ENCODE measurements around the gene CARNS1.

The CARNS1 gene

DNA sequence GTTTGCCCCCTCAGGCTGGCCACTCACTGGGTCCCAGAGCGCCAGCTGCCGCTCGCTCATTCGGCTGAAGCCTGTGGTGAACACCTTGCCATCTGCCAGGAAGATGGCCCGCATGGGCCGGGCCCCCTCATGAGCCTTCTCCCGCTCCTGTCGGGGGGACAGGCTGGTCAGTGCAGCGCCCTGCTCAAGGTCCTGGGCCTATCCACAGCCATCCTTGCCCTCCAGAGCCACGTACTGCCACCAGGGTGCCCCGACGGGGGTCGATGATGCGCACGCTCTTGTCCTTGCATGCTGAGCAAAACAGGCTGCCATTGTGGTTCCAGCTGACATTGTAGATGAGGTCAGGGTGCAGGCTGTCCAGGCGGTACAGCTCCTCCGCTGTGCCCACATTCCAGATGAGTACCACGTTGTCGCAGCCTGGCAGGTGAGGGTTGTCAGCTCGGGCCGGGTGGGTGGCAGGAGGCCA is 25.7 kb downstream of the CARNS1 start:
- no peak for DNase-seq (ENCODE audit: low read depth in 3 of 3)

- no peak for DNase-seq (ENCODE audit: low read depth in 3 of 3)
Measured at GRCh38 chr11:67441731-67442351, 26.4 kb downstream of the CARNS1 start.

- no peak for DNase-seq (ENCODE audit: low read depth in 3 of 3)
Measured at GRCh38 chr11:67442504-67443404, 27.3 kb downstream of the CARNS1 start.

DNA sequence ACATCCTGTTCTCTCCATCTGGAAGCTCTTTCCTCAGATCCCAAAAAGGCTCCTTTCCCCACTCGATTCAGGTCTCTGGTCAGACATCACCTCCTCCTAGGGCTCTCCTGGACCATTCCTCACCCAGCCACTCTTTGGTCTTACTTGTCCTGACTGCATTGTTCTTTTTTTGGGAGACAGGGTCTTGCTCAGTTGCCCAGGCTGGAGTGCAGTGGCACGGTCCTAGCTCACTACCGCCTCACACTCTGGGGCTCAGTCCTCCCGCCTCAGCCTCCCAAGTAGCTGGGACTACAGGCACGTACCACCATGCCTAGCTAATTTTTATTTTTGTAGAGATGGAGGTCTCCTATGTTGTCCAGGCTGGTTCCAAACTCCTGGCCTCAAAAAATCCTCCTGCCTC is 30.0 kb downstream of the CARNS1 start:
- no peak for DNase-seq (ENCODE audit: low read depth in 3 of 3)

GRCh38 chr11:67448220-67448609 is 32.7 kb downstream of the CARNS1 start:
- DNase-seq (ENCODE audit: low read depth in 3 of 3) = no peak

GRCh38 chr11:67449116-67449844 is 33.8 kb downstream of the CARNS1 start:
- no peak for DNase-seq (ENCODE audit: low read depth in 3 of 3)

DNA sequence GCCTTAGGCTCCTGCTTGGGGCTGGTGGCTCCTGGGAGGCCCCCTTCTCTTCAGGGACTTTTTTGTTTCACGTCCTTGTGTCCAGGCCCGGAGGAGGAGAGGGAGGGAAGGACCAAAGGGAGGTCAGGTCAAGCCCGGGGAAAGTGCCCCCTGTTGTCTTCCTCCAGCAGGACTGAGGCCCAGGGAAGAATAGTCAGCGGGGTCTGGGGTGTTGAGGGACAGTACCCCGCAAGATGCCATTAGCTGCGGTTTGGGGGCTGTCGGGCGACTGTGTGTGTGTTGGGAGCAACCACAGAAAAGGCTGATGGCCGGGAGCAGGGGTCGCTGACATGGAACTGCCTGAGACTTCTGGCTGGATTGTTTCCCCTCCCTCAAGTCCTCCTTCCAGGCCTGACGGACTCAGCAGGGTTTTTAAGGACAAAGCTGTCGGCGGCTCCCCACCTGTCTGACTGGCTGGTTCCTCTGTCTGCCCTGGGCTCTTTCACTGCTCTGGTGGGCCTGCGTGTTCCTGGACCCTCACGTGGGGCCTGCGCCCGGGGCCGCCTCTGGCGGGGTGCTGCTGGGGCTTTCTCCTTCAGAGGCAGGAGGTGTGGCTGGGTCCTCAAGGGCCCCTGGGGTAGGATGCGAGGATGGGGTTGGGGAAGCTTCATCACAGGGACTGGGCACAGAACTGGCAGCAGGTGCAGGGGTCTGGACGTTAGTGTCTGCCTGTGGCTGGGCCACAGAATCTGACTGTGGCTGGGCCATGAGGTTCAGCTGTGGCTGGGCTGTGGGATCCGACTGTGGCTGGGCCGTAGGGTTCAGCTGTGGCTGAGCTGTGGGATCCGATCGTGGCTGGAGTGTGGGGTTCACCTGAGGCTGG is 35.5 kb downstream of the CARNS1 start:
- DNase-seq (ENCODE audit: low read depth in 3 of 3) = no peak

DNA sequence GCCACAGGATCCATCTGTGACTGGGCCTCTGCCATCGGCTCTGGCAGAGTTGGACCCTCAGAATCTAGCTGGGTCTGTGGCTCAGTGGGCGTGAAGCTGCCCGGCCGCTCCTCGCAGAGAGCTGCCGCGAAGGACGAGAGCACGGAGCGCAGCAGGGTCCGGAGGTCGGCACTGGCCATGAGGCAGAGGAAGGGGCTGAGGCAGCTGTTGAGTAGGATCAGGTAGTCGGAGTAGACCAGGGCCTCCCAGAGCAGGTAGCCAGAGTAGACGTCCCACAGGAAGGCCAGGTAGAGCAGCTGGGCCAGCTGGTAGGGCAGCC is 36.1 kb downstream of the CARNS1 start:
- no peak for DNase-seq (ENCODE audit: low read depth in 3 of 3)

GRCh38 chr11:67452141-67452952 is 36.9 kb downstream of the CARNS1 start, which contains the start of gene GPR152:
GPR152 (minus strand) TSS chr11:67452729; CDS start chr11:67452724, 5 bp downstream.
- no peak for DNase-seq (ENCODE audit: low read depth in 3 of 3)

DNA sequence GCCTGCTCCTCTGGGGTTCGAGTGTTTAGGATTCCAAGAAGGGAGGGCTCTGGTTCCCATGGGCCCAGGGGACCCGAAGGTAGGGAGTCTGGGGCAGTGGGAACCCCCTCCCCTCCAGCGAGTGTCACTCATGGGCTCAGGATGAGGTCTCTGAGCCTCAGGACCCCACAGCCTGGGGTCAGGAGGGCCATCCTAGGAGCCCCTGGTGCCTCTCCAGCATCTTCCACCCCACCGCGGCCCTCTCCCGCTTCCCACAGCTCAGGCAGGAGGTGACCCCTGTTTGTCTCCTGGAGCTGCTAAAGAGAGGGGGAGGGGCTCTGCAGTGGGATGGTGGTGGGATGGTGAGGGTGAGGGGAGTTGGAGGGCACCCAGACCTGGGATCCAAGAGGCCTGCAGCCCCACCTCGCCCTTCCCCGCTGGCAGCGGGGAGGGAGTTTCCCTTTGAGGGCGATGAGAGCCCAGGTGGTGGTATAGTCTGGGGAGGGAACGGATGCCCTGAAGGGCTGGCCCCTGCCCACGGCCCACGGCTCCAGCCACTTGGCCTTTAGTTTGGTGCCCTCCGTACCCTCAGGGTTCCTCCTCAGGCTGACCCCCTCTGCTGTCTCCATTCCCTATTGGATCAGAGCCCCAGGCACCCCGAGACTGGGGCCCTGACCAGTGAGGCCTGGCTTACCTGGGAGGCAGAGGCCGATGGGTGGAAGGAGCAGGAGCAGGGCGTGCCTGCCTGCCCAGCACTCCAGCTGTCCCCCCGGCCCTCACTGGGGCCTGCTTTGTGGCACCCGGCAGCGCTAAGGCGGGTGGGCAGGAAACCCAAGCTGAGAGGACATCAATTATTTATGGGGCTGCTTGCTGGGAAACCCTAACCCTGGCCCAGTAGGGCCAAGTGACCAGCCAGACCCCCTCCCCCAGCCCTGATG is 38.6 kb downstream of the CARNS1 start:
- DNase-seq (ENCODE audit: low read depth in 3 of 3) = no peak

DNA sequence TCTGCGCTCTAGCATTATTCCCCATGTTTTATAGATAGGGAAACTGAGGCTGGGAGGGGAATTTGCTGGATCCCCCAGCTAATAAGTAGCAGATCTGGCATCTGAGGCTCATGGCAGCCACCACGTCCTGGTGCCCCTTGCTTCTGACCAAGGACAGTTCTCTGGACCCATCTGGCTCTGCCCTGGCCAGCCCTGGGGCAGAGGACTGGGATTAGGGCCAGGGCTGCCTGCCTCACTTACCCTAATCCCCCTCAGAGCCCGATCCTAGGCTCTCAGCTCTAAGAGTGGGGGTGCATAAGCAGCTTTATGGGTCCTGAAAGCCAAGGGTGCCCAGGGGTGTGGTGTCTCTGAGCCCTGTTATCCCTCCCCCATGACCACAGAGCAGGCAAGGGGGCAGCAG is 39.6 kb downstream of the CARNS1 start, which contains the start of gene CABP4:
Gene CABP4, plus strand, starts transcription at position 301 of the 400 bp plus-strand sequence. Its CDS starts 70 bp downstream, at position 371.
- no peak for DNase-seq (ENCODE audit: low read depth in 3 of 3)

- DNase-seq (ENCODE audit: low read depth in 3 of 3) = no peak
Measured at GRCh38 chr11:67456068-67456705, 40.7 kb downstream of the CARNS1 start.

GRCh38 chr11:67457453-67457852 is 42.0 kb downstream of the CARNS1 start:
- DNase-seq (ENCODE audit: low read depth in 3 of 3) = no peak

DNA sequence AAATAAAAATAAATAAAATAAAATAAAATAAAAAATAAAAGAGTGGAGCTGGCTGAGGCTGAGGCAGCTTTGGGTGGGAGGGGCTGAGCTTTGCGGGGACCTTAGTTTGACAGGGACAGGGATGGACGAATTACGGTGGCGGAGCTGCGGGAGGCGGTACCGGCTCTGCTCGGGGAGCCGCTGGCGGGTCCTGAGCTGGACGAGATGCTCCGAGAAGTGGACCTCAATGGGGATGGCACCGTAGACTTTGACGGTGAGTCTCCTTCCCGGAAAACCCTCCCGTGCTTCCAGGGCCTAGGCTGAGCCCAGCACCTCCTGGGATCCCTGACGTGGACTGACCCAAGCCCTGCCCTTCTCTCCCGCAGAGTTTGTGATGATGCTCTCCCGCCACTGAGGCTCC is 42.8 kb downstream of the CARNS1 start:
- no peak for DNase-seq (ENCODE audit: low read depth in 3 of 3)

GRCh38 chr11:67463186-67463585 is 47.7 kb downstream of the CARNS1 start:
- no peak for DNase-seq (ENCODE audit: low read depth in 3 of 3)

DNA sequence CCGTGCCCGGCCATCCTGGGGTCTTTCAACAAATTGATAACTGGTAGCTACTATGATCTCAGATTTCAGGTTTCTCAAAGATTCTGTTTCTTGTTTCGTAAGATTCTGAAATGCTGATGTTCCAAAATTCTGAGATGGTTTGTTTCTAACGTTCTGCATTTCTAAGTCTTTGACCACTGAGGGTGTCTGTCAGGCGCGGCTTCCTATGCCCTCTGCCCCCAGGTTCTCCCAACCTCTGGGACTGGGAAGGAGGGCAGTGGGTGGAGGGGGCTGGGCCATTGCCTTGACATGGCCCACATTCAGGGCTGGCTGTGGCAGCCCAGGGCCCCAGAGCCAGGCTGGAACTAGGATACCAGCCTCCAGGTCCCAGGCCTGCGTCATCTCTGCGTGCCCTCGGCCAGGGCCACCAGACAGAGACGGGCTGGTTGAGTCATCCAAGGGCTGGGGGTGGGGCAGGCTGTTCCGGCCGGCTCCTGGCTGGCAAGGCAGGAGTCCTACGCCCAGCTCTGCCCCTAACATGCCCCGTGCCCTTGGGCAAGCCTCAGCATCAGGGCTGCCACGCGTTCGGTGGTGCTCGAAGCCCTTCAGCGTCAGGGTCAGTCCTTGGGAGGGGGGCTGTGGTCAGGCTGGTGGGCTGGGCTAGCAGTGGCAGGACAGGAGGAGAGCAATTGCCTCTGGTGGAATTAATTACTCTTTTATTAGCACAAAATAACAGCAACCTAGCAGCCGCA is 48.4 kb downstream of the CARNS1 start:
- DNase-seq (ENCODE audit: low read depth in 3 of 3) = no peak

DNA sequence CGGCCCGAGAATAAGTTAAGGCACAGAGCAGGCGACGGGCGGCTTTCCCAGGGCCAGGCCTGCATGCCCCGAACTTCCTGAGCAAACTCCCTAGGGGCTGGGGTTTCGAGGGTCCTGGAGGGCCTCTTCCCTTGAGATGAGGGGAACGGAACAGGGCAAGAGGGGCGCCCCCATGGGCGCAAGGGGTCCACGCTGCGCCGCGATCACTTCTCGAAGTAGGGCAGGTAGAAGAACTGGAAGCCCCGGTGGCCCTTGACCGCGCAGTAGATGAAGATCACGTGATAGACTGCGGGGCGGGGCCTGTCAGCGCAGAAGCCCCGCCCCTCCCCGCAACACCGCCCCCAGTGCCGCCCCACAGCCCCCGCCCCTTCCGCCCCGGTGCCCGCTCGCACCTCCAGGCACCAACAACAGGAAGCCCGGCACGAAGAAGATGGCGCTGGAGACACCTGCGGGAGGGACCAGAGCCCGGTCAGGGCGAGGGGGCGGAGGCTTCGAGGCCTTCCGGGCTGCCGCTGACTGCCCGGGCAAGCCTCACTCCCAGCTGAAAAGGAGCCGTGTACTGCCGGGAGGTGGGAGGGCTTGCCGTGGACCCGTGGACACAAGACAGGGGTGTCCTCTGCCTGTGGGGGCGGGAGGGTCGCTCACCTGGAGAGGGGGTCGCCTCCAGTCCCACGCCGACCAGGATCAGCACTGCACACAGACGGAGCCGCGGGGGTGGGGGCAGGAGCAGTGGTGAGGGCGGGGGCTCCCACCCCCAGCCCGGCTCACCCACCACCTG is 49.1 kb downstream of the CARNS1 start:
- peak; percentile 86 to 93 (median 90) for DNase-seq (ENCODE audit: low read depth in 3 of 3)

GRCh38 chr11:67465189-67465510 is 49.7 kb downstream of the CARNS1 start:
- DNase-seq (ENCODE audit: low read depth in 3 of 3) = no peak
